ENCODE data around the gene BNIP3.
"Not testable (repeated sequence)": the region's sequence is repeated elsewhere in the genome, so short reads cannot be mapped to it uniquely, and the experiment has no call there.

BNIP3 gene

DNA sequence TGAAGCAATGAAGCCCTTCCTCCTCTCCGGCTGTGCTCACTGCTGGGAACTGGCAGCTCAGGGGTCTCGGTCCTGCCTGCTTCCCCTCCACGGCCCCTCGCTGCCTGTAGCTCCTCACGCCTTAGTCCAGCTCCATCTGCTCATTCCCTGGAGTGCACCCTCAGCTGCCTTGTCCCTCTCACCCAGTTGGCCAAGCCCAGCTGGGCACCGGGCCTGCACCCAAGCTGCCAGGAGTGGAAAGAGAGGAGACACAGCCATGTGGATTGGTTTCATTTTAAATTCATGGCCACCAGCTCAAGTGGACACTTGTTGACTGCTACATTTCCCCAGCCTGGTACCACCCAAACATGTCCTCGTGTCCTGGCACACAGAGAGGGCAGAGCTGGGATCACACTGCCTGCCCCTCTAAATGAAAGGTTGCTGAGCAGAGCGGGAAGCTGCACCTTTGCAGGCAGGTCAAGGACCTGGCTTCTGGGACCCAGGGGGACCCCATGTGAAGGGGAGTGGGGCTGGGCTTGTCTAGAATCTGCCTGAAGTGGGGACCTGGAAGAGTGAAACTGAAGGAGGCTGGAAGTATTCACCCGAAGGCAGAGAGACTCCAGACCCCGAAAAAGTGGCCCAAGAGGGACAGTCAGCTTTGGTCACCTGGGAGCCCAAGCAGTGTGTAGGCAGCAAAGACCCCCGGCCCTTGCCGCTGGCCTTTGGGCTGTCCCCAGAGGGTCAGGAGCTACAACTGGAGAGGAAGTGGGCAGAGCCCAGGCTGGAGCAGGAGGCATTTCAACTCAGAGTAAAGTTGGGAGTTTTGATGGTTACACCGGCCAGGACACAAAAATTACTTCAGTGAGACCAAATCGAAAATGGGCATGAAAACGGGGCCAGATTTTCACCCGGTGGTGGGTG lies 15.0 kb upstream of the BNIP3 start:
- no peak for TF ChIP-seq POLR2A (IDR thresholded peaks at IDR 0.05; ENCODE audit: low read depth, low read length)
- no peak for FAIRE-seq
- DNase-seq (ENCODE audit: insufficient read length, low spot score): no peak

DNA sequence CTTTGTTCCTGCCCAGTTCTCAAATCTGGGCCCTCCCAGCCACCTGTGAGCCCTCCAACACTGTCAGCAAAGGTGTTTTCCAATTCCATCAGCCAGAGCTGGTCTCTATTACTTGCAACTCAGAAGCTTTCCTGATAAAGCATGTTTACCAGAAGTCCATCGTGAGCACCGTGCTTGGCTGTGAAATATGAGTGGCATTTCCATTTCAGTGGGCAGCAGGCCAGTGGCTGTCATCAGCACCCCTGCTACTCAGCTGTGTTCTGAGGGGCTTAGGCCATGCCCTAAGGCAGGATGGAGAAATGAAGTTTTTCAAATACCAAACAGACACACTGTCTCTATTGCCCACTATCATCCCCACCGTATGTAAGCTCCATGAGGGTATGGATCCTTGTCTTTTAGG lies 12.7 kb upstream of the BNIP3 start:
- TF ChIP-seq POLR2A (IDR thresholded peaks at IDR 0.05; ENCODE audit: low read depth, low read length): no peak
- FAIRE-seq: no peak
- no peak for DNase-seq (ENCODE audit: insufficient read length, low spot score)

DNA sequence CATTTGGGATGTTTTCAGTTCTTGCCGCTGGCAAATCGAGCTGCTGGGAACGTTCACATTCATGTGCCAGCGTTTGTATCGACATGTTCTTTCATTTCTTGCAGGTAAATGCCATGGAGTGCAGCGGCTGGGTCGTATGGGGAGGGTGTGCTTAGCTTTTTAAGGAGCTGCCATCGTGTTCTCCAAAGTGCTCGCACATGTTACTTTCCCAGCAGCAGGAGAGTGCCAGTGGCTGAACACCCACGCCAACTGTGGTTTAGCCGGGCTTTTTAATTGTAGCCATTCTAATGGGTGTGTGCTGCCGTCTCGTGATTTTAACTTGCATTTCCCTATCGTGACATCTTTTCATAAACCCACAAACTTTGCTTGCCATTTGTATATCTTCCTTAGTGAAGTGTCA lies 11.6 kb upstream of the BNIP3 start:
- no peak for FAIRE-seq
- DNase-seq (ENCODE audit: insufficient read length, low spot score): no peak
- TF ChIP-seq POLR2A (IDR thresholded peaks at IDR 0.05; ENCODE audit: low read depth, low read length): no peak

DNA sequence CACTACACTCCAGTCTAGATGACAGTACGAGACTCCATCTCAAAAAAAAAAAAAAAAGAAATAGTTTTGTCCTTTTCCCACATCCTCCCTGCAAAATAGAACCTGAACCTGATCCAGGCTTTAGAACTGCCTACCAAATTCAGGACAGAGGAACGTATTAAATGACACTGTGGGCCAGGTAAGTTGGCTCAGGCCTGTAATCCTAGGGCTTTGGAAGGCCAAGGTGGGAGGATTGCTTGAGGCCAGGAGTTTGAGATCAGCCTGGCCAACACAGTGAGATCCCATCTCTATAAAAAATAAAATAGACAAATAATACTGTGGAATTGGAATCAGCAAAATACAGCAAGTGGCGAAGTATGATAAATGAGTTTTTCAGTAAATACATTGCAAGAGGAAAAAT lies 10.0 kb upstream of the BNIP3 start:
- FAIRE-seq: no peak

DNA sequence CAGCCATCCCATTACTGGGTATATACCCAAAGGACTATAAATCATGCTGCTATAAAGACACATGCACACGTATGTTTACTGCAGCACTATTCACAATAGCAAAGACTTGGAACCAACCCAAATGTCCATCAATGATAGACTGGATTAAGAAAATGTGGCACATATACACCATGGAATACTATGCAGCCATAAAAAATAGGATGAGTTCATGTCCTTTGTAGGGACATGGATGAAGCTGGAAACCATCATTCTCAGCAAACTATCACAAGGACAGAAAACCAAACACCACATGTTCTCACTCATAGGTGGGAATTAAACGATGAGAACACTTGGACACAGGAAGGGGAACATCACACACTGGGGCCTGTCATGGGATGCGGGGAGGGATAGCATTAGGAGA lies 6.1 kb upstream of the BNIP3 start:
- DNase-seq (ENCODE audit: insufficient read length, low spot score); FAIRE-seq: not testable (repeated sequence)

More for the DNA sequence above, 10.0 kb upstream of the BNIP3 start:
- no peak for DNase-seq (ENCODE audit: insufficient read length, low spot score)
- no peak for TF ChIP-seq POLR2A (IDR thresholded peaks at IDR 0.05; ENCODE audit: low read depth, low read length)

DNA sequence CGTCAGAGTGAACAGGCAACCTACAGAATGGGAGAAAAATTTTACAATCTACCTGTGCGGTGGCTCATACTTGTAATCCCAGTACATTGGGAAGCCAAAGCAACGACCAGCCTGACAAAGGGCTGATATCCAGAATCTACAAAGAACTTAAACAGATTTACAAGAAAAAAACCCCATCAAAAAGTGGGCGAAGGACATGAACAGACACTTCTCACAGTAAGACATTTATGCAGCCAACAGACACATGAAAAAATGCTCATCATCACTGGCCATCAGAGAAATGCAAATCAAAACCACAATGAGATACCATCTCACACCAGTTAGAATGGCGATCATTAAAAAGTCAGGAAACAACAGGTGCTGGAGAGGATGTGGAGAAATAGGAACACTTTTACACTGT lies 5.6 kb upstream of the BNIP3 start:
- FAIRE-seq; DNase-seq (ENCODE audit: insufficient read length, low spot score): not testable (repeated sequence)

DNA sequence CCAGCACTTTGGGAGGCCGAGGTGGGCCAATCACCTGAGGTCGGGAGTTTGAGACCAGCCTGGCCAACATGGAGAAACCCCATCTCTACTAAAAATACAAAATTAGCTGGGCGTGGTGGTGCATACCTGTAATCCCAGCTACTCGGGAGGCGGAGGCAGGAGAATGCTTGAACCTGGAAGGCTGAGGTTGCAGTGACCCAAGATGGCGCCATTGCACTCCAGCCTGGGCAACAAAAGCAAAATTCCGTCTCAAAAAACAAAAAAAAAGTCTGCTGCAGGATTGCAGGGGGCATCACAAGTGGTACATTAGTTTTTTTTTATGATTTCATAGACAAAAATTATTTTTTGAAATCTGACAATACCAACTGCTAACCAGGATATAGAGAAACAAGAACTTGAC lies 5.1 kb upstream of the BNIP3 start:
- DNase-seq (ENCODE audit: insufficient read length, low spot score): not testable (repeated sequence)

DNA sequence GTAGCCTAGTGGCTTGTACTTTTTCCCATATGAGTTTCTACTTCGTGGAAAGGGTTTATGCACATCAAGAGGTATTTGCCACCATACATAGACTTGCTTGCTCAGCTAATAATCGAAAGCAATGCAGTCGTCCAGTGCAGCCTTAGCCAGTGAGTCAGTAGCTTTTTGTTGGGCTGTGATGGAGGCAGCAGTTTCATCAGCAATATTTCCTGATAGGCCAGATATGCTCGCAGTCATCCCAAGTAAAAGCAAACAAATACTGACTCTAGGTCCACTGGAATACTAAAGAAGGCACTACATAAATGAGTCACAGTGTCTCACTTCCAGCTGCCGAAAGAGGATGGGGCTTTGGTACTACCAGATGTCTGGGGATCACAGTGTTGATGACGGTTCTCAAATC lies 2.1 kb upstream of the BNIP3 start:
- DNase-seq (ENCODE audit: insufficient read length, low spot score) (peak; percentile 85), FAIRE-seq (peak; percentile 95)
- no peak for TF ChIP-seq POLR2A (IDR thresholded peaks at IDR 0.05; ENCODE audit: low read depth, low read length)

More for the DNA sequence above, 5.1 kb upstream of the BNIP3 start:
- not testable (repeated sequence) for FAIRE-seq

DNA sequence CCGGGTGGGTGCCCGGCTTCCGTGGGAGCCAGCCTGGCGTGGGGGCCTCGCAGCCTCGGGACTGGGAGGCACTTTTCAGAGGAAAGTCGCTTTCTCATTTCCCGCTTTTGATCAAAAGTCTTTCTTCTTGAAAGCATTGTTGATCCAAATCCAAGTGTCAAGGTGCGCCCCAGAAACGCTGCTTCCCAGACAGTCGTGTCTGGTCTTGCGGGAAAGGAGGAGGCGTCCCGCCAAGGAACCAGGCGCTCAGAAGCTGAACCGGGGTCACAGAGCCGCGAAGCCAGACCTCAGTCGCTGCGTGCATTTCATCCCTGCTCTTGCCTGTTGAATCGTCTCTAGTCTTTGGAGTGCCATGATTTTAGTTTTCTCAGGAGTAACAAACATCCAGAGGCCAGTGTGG lies 1.1 kb upstream of the BNIP3 start:
- no peak for FAIRE-seq
- DNase-seq (ENCODE audit: insufficient read length, low spot score): no peak
- no peak for TF ChIP-seq POLR2A (IDR thresholded peaks at IDR 0.05; ENCODE audit: low read depth, low read length)

DNA sequence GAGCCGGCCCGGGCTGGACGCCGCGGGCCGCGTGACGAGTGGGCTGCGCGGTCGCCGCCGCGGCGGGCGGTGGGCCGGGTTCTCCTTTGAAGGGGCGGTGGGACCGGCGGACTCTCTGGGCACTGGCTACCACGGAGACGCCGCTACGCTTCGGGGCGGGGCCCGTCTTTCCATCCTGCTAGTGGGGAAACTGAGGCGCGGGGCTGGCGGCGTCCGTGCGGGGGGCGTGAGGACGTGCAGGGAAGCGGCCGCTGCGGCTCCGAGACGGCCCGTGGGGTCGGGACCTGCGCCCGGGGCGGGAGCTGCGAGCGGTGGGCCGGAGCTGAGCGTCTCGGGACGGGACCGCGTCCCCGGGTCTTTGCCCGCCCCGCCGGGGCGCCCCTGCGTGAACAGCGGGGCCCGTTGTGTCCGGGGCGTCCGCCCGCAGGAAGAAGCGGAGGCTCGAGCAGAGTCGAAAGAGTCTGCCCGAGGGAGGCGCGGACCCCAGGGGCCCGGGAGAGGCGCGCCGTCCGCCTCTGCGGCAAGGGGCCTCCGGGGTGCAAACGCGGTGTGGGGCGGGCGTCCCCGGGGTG lies 548 bp upstream of the BNIP3 start:
- peak; percentile 66; the same call in 1 of the 2 replicates for TF ChIP-seq POLR2A (IDR thresholded peaks at IDR 0.05; ENCODE audit: low read depth, low read length)
- FAIRE-seq (no peak), DNase-seq (ENCODE audit: insufficient read length, low spot score) (no peak)

DNA sequence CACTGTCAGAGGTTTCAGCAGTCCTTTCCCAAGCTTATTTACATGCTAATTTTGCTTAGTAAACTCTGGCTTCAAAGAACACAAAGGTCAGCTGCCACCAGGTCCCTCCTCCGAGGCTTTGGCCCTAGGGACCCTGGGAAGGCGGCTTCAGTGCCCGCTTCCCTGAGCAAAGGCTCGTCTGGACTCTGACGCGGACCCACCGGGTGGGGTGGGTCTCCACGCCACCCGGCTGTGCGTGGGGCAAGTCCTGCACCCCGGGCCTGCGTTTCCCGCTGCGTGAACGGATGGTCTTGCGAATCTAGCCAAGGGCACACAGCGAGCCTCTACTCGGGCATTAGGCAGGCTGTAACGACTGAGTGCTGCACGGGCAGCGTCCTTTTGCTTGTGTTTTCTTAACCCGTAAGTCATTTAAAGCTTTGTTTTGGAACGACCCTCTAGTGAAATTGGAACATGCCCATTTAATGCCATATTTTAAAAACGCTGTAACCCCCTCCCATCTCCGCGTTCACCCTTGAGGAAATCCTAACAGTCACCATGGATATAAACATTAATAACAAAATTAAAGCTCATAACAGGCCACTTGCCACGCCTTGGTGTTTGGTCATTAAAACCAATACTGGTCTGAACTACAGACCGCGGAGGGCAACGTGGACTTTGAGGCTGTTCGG lies 828 bp downstream of the BNIP3 start:
- TF ChIP-seq POLR2A (IDR thresholded peaks at IDR 0.05; ENCODE audit: low read depth, low read length): no peak
- FAIRE-seq: no peak
- no peak for DNase-seq (ENCODE audit: insufficient read length, low spot score)

DNA sequence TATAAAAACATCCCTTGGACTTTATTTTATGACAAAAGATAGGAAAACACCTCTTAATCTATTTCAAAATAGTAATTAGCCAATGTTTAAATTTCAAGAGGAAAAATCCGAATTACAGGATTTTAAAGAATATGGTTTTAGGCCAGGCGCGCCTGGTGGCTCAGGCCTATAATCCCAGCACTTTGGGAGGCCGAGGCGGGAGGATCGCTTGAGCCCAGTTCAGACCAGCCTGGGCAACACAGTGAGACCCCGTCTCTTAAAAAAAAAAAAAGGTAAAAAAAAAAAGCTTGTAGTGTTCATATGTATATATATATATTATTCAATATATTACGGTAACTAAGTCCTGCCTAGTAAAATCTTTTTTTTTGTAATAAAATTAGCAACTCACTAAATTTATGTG lies 1.4 kb downstream of the BNIP3 start:
- FAIRE-seq (no peak), DNase-seq (ENCODE audit: insufficient read length, low spot score) (no peak)
- TF ChIP-seq POLR2A (IDR thresholded peaks at IDR 0.05; ENCODE audit: low read depth, low read length): no peak

DNA sequence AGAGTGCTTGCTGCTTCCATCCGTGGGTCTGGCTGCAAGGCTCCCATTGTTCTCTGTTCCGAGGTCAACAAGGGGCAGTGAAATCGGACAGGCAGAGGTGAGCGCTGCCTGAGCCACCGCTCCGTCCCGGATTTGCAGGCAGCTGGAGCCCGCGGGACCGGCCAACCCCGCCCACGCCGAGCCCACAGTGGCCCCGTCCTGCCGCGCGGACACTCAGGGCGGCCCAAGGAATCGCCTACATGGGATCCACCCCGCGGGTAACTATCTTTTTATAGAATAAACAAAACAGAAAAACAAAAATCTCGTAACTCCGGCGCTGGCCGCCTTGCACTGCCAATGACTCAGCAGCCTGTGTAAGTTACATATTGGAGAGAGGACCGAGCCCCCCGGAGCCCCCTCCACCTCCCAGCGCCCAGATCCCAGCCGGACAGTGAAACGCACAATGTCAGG lies 1.9 kb downstream of the BNIP3 start:
- no peak for TF ChIP-seq POLR2A (IDR thresholded peaks at IDR 0.05; ENCODE audit: low read depth, low read length)
- FAIRE-seq (no peak), DNase-seq (ENCODE audit: insufficient read length, low spot score) (no peak)

DNA sequence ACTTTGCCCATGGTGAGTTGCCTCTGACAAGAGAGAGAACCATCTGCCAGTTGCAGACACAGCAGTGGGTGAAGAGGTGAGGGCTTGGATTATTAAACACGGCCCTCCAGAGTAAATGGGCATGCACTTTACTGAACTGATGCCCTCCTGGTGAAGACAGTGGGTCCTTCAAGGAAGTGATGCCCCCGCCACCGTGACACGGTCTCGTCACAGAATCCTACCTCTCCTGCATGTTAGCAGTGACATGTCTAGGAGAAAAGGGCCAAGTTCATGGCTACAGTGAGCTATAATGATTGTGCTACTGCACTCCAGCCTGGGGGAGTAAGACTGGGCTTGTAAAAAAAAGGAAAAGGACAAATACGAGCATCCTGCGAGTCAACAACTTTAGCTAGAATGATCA lies 2.4 kb downstream of the BNIP3 start:
- TF ChIP-seq POLR2A (IDR thresholded peaks at IDR 0.05; ENCODE audit: low read depth, low read length): no peak
- FAIRE-seq (no peak), DNase-seq (ENCODE audit: insufficient read length, low spot score) (no peak)

DNA sequence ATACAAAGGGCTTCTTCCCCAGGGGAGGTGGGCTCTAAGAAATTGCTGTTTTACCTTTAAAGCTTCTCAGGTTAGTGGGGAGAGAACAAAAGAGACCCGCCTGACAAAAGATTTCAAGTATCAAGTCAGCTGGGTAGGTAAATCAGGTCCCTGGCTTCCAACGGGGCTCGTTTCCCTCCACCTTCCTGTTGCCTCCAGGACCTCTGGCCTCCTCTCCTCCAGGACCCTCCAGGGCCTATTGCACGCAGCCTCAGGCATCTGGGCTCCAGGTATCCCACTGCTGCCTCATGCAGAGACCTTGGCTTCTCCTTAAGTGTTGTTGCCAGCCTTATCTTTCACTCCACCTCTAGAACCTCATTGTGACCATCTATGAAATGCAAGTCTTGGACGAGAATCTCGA lies 2.9 kb downstream of the BNIP3 start:
- no peak for DNase-seq (ENCODE audit: insufficient read length, low spot score)

More for the DNA sequence above, 2.9 kb downstream of the BNIP3 start:
- TF ChIP-seq POLR2A (IDR thresholded peaks at IDR 0.05; ENCODE audit: low read depth, low read length): no peak
- no peak for FAIRE-seq

All from H54 (cell line).